Femur (tissue), 1 donor: ENCODE results near the gene TMEM212.
"Not testable (repeated sequence)": the region's sequence is repeated elsewhere in the genome, so short reads cannot be mapped to it uniquely, and the experiment has no call there.

ENCODE experiments used
- DNase-seq: peaks from one replicate; pipeline ENCODE4 v3.0.0-alpha.2; 2017

The TMEM212 gene

DNA sequence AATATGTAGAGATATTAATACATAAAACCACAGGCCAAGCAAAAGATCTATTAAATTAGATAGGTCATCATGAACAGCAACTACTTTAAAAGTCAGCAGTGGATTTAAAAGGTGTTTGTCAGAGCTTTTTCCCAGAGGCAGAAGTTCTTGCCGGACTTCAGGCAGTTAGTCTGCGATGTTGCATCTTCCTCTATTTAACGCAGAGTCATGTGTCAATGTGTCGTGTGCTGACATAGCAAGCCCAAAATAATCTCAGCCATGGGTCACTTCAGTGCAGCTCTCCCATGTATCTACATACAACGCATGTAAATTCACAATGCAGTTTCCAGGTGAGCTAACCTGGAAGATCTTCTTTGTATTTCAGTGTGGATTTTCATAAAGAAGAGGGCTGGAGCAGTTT, 8.0 kb upstream of the TMEM212 start:
- no peak for DNase-seq

GRCh38 chr3:171835613-171836012, 7.5 kb upstream of the TMEM212 start:
- no peak for DNase-seq

DNA sequence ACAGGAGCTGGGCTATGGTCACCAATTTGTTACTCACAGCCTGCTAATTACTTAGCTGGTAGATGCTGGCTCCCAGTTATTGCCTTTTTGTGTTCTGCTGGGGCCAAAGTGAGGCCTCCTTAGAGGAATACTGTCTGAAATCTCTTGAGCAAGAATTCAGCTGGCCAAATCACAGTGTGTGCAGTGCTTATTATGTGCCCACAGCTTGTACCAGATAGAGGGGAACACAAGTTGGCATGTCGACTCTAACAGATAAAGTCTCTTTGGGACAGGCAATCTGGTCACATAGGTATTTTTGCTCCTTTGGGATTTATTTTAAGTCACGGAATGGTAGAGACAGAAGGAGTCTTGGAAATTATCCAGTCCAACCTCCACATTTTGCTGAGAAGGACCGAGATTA, 6.3 kb upstream of the TMEM212 start:
- no peak for DNase-seq

DNA sequence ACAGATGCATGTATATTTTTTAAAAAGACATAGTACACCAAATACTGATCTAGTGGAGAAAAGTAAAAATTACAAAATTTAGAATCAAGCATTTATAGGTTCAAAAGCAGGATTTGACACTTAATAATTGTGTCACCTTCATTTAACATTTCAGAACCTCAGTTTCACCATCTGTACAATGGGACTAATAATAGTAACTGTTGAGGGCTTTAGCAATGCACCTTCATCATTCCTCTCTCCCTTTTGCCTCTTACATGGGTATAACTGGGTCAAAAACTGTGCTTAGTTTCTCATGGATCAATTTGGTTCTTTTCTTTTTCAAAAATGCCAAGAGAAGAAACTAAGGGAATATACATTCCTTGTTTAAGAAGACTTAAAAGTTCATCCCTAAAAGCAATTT, 5.5 kb upstream of the TMEM212 start:
- no peak for DNase-seq

GRCh38 chr3:171838218-171838720, 4.9 kb upstream of the TMEM212 start:
- DNase-seq = peak; percentile 72

DNA sequence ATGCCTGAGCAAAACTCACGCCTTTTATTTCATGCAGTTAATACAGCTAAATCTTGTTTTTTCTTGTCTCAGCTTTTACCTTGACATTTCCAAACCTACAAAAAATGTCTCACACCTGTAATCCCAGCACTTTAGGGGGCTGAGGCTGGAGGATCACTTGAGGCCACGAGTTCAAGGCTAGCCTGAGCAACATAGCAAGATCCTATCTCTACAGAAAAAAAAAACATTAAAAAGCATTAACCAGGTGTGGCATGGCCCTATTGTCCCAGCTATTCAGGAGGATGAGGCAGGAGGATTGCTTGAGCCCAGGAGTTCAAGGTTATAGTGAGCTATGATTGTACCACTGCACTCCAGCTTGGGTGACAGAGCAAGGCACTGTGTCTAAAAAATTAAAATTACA, 3.9 kb upstream of the TMEM212 start:
- DNase-seq = no peak

DNA sequence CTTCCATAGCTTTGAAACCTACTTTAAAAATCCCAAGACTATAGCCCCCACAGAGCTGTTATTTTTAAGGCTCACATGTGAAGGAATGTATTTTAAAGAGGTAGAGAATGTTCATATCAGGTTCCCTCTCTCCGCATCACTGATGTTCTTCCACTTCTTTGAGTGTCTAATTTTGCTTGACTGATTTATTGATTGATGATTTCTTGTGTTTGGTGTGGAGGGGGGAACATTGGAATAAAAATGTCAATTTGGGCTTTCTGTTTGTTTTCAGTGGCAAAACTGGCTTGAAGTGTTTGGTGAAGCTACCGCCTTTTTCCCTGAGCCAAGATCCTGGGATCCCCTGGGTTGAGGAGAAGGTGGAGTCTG, 2.7 kb upstream of the TMEM212 start:
- no peak for DNase-seq

DNA sequence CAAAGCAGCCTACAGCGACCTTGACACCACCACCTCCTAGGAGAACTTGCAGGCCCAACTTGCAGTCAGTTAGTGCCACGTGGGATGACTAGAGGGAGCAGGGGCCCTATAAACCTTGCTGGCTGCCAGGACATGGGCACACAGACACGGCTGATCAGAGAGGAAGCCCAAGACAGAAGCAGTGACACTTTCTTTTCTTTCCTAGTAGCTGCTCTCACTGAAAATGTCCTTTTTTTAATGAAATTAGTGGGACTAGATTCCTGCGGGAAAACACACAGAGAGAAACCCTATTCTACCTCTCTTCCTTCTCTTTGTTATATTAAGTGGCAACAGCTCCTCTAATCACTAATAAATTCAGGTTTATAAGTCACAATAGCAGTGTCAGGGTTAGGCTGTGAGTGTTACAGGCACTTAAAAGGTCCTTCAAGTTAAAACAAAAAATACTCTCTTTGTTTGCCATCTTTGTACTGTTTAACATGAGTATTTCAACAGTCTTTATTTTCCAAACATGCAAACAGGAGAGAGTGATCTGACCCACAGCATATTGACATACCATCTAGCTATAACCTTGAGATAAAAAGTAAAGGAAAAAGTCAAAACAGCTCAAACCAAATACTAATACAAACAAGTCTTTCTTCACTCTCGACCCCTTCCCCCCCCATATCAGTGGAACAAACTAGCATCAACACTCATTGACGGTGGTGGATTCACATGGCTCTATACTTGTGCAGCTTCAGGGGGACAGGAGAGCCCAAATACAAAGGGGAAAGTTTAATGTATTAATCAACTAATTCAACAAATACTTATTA, 2.1 kb upstream of the TMEM212 start:
- no peak for DNase-seq

DNA sequence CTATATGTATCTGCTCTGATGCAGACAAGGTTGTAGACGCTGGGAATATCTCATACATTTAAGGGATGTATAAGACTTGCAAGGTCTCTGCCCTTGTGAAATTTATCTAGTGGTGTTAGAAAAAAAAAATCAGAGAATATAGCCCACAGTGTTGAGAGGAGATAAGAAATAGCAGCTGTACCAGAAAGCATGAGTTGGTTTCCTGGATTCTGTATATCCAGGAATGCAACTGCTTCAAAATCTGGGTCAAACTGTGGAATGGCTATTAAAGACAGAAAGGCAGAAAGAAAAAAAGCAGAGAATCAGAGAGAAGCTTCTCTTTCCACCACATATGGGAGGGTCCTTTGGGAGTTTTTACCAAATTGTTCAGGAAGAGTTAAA, 1.5 kb upstream of the TMEM212 start:
- DNase-seq = no peak

- DNase-seq = no peak
Observed at GRCh38 chr3:171844873-171845272, 1.7 kb downstream of the TMEM212 start.

DNA sequence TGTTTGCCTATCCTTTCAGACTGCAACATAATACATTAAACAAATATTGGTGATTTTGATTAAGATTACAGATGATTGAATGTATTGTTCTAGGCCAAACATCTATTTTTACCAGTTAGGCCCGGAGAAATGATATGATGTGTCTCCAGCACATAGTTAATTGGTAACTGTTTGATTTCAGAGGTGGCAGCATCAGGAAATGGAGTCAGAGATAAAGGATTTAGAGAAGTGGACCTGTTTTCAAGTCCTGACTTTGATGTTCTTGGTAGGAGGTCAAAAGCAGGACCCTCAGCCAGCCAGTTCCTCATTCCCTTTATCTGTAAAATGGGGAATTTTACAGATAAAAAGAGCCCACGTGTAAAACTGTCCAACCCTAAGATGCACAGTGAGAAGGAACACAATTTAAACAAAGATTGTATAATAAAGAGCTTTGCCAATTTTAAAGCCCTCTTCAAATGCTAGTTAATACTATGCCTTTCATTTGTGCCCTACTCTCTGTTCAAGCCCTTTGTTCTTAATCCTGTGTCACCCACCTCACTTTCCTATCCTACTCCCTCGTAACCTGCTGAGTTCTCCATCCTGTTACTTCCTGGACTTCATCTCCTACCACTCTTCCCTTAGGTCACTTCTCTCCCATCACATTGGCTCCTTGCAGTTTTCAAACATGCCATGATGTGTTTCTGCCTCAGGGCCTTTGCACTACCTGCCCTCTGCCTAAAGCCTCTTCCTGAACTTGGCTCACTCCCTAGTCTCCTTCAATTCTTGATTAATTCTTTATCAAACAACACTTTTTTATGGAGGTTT, 2.5 kb downstream of the TMEM212 start:
- no peak for DNase-seq

- DNase-seq = no peak
Observed at GRCh38 chr3:171846597-171846996, 3.4 kb downstream of the TMEM212 start.

DNA sequence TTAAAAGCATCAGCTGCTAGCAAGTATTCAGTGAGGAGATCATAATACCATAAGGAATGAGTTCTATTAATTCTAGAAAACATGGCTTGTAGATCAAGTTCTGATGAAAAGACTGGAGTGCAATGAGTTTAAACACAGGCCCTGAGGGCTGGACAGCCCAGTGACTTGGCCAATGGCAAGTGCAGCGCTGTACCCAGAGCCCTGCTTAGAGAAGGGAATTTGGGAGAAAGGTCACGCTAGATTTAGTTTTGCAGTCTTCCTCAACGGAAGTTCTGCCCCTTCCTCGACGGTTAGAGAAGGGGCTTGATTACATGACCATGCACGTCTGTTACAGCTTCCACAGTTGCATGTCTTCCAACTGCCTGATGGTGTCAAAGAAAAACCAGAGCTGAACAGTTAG, 4.0 kb downstream of the TMEM212 start:
- no peak for DNase-seq

DNA sequence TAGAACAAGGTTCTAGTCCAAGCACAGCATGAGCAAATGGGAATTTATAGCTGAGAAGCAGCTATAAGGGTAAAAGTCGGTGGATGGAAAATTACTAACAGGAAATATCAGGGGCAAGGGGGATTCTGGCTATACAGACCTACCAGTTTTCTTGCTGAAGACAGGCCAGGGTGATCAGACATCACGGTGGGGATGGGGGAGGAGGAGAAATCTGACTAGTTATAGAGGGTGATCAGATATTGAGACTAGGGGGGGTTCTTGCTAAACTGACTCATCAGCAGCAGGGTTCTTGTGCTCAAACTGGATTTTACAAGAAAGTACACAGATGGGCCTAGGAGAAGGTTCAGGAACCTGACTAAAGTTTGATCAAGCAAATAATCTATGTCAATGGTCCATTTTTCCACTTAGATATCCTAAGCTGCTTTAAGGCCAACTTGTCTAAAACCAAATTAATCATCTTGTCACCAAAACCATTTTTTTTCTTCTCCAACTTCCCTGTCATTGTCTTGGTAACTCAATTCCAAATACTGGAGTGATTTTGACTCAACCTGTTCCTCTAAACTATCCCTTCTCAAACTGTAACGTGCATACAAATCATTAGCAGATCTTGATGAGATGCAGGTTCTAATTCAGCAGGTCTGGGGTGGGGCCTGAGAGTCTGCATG, 4.6 kb downstream of the TMEM212 start:
- DNase-seq = no peak

GRCh38 chr3:171849617-171850319, 6.6 kb downstream of the TMEM212 start:
- DNase-seq = no peak

- no peak for DNase-seq
Observed at GRCh38 chr3:171850320-171850959, 7.3 kb downstream of the TMEM212 start.

DNA sequence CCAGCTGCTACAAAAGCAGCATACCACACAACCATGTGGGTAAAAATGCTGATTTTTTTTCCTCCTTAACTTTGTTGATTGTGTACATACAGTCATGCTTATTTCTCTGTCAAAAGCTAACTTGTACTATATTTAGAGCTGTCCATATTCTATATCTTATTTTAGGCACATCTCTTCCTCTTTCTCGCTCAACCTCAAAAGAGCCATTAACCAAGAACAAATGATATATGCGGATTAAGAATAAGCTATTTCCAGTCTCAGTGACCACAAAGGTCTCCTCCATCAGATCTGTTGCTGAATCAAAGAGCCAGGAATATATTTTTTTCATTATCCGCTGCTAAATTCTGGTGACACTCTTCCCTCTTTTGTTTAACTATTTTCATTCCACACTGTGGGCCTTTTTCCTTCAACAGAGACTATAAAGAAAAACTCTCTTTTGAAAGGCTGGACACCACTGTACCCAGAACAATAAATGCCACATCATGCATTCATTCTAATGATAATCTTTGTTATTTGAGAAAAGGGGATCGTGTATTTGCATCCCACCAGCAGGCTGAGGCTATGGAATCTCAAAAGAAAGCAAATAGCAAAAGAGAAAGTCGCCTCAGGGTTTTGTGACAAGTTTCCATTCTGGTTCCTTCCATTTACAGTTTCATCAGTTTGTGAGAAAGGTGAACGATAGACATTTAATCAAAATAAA, 8.0 kb downstream of the TMEM212 start:
- DNase-seq = no peak

DNA sequence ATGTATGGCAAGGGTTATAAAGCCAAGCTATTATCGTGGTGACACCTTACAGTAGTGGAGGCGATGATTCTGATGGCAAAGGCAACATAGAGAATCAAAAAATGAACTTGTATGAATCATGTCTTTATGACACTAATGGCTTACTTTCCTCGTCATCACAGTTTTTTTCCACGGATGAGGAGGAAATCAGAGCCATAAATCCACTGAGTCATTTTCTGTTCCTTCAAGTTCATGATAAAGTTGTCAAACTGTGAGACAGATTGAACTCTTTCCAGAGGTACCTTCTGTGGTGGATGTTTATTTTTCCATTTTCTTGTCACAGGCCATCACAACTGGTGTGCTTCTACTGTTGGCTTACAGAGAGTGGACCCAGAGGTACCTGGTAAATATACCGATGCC, 8.5 kb downstream of the TMEM212 start:
- DNase-seq = no peak

- DNase-seq = no peak
Observed at GRCh38 chr3:171854649-171855305, 11.6 kb downstream of the TMEM212 start.

GRCh38 chr3:171858770-171859169, 15.6 kb downstream of the TMEM212 start:
- not testable (repeated sequence) for DNase-seq

GRCh38 chr3:171860830-171861535, 17.8 kb downstream of the TMEM212 start:
- DNase-seq = peak; percentile 64
